Measurements from ENCODE around the gene FNBP1. TPM values are rescaled to one million over a fixed set of nuclear protein-coding genes. Genes with fewer than 3 reads are reported as not detected.

Gene FNBP1
- polyA plus RNA-seq, 1 donor = 19.1 TPM

DNA sequence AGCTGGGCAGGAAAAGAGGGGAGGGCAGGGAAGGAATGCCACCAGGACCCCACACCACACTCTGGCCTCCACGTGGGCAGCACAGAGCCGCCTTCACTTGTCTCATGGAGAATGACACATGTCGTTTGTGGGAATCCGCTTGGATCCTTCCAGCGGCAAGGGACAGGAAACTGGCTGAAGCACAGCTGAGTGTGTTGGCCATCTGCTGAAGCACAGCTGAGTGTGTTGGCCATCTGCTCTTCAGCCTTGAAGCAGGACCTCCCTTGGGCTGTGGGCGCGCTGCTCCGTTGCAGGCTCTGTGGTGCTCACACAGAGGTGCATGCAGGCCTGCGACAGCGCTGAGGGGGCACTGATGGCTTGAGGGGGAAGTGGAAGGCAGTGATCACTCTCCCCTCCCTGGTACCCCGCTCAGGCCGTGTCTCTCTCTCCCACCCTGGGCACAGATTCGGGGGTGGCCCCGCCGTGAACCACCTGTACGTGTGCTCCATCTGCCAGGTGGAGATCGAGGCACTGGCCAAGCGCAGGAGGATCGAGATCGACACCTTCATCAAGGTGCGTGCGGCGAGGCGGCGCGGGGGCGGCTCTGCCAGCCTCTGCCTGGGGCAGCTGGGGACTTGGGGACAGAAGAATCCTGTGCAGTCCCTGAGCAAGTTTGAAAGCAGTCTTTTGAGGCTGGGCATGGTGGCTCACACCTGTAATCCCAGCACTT lies 167.1 kb downstream of the FNBP1 start:
- no peak for DNase-seq (ENCODE audit: low read depth)

DNA sequence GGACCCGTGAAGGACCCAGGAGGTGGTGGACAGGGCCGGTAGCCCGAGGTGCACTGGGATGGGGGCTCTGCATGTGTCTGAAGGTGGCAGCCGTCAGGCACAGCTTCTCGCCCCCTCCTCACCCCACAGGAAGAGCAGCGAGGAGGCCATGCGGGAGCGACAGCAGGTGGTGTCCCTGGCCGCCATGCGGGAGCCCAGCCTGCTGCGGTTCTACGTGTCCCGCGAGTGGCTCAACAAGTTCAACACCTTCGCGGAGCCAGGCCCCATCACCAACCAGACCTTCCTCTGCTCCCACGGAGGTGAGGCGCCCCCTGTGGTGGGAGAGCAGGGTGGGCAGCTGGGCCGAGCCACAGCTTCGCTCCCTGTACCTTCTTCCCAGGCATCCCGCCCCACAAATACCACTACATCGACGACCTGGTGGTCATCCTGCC lies 167.8 kb downstream of the FNBP1 start:
- no peak for DNase-seq (ENCODE audit: low read depth)

DNA sequence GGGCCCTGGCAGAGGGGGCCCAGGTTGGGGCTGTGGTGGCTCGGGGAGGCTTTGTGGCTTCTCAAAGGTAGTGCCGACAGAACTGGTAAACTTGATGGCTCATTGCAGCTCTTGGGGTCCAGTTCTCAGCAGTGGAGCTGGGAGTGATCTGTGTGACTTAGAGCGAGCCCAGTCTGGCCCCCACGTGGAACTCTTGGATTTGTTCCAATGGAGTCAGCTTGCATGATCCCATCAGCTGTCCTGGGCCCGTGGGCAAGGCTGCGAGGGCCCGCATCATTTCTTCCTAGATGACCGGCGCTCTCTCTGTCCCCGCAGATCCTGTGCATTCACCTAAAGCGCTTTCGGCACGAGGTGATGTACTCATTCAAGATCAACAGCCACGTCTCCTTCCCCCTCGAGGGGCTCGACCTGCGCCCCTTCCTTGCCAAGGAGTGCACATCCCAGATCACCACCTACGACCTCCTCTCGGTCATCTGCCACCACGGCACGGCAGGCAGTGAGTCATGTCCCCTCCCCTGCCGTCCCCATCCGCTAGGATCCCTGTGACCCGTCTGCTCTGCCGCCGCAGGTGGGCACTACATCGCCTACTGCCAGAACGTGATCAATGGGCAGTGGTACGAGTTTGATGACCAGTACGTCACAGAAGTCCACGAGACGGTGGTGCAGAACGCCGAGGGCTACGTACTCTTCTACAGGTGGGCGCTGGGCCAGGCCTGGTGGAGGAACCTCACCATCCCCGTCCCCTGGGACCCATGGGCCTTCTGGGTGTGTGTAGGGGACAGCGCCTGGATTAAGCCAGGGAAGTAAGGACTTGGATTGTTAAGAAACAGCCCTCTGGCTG lies 168.5 kb downstream of the FNBP1 start:
- DNase-seq (ENCODE audit: low read depth) = no peak

DNA sequence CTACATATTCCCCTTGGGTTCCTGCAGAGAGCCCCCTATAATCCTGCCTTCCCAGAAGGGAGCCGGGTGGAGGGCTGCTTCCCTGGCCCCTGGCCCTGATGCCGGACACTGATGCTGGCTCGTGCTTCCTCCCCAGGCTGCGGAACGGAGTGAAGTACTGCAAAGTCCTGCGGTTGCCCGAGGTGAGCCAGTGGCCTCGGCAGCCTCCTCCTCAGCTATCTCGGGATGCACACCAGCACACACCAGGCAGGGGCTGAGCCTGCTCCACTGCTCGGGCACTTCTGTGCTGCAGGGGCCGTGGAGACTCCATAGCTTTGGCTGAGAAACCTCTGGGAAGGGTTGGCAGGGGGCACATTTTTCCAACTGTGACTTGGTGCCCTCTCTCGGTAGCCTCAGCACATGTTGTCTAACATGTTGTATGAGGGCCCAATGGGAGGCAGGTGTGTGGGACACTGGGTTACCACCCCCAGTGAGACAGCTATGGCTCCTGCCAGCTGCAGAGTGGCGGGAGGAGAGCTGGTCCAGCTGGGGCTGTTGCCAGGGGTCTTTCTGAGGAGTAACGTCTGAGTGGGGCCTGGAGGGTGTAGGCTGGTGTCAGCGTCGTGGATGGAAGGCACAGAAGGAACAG lies 169.3 kb downstream of the FNBP1 start:
- DNase-seq (ENCODE audit: low read depth) = no peak

DNA sequence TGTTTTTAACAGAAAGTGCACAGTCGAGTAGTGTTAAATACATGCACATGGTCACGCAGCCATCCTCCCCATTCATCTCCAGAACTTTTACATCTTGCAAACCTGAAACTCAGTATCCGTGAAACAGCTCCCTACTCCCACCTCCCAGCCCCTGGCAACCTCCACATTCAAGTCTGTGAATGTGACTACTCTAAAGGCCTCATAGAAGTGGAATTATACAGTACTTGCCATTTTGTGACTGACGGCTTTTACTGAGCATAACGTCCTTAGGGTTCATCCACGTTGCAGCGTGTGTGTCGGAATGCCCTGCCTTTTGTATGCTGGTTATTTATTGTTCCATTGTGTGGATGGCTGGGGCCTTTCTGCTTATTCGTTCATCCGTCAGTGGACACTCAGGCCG lies 171.9 kb downstream of the FNBP1 start:
- no peak for DNase-seq (ENCODE audit: low read depth)

DNA sequence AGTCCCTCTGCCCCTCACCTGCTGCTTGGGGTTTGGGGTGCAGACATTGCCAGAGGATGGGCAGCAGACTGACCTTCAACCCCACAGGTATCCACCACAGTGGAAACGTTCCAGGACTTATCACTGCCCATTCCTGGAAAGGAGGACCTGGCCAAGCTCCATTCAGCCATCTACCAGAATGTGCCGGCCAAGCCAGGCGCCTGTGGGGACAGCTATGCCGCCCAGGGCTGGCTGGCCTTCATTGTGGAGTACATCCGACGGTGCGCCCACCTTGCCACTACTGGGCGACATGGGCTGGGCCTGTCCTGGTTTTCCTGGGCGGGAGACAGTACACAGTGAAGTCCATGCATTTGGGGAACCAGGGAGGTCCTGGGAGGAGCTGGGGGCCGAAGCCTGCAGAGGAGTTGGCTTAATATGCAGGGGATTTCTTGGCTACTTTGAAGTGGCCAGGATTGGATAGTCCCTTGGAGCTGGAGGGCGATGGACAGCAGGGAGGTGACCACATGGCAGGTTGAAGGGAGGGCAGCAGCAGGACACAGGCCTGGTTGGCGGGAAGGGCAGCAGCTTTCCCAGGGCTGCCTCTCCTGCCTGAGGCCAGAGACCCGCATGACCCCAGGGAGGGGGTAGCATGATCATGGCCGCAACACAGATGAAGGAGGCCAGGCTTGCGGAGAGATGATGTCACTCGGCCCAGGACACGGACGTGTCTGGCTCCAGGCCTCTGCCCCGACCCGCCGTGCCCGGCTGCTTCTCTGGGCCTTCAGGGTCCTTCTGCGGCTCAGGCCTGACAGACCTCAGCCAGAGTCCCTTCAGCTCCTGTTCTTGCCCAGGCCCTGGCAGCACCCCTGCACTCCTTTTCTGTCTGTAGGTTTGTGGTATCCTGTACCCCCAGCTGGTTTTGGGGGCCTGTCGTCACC lies 173.1 kb downstream of the FNBP1 start:
- DNase-seq (ENCODE audit: low read depth) = no peak

GRCh38 chr9:129868872-129869486 lies 174.0 kb downstream of the FNBP1 start:
- DNase-seq (ENCODE audit: low read depth) = no peak

GRCh38 chr9:129868023-129868871 lies 174.7 kb downstream of the FNBP1 start:
- no peak for DNase-seq (ENCODE audit: low read depth)

GRCh38 chr9:129867136-129868022 lies 175.6 kb downstream of the FNBP1 start:
- DNase-seq (ENCODE audit: low read depth) = no peak

GRCh38 chr9:129866394-129867135 lies 176.4 kb downstream of the FNBP1 start:
- DNase-seq (ENCODE audit: low read depth) = no peak

GRCh38 chr9:129865668-129866320 lies 177.2 kb downstream of the FNBP1 start:
- no peak for DNase-seq (ENCODE audit: low read depth)

DNA sequence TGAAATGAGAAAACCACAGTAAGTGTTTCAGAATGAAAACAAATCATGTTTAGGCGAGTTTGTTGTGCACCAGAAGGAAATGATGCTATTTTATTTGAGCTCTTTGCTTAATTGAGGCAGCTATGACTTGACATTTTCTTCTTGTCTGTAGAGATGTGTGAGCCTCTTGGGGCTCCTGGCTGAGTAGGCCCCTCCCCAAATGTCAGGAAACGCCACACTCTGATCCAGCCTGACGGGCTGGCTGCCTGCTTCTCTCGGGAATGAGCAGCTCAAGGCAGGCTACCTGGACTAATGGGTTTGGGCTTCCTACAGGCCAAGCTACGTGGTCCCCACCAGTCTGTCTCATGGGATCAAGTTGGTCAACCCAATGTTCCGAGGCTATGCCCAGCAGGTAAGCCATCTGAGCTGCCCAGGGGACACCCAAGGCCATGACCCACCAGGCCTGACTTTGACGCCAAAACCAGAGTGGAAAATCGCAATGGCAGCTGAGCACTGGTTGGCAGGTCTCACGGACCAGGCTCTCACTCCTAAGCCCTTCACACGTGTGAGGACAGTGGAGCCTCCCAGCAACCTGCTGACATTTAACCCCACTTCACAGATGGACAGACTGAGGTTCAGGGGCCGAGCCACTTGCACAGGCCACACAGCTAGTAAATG lies 177.9 kb downstream of the FNBP1 start:
- no peak for DNase-seq (ENCODE audit: low read depth)

DNA sequence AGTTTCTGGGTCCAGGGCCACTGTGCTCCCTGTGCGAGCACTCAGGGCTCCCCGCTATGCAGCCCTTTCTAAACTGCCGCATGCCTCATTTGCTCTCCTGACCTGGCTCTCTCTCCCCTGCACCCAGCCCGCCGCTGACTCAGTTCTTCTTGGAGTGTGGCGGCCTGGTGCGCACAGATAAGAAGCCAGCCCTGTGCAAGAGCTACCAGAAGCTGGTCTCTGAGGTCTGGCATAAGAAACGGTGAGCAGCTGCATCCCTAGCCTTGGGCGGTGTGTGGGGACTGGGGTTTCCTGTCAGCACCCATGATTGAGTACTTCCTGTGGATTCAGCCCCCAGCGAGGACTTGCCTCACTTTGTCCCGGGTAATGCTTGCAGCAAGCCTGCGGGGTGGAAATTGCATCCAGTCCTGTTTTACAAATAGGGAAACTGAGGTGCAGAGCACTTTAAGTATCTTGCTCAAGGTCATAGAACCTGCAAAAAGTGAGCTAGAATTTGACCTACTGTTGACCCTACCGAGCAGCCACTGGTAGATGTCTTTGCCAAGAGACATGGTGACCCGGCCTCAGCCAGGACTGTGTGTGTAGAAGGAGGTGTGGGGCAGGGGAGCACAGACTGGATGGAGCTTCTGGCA lies 179.8 kb downstream of the FNBP1 start:
- no peak for DNase-seq (ENCODE audit: low read depth)

GRCh38 chr9:129861447-129861827 lies 181.6 kb downstream of the FNBP1 start:
- no peak for DNase-seq (ENCODE audit: low read depth)

- DNase-seq (ENCODE audit: low read depth) = no peak
Observed at GRCh38 chr9:129860653-129861446, 182.1 kb downstream of the FNBP1 start.

All from forelimb muscle (tissue), 1 donor.